Measurements from ENCODE around the gene ZNF3.

The ZNF3 gene

GRCh38 chr7:100091411-100092181, 10.1 kb upstream of the ZNF3 start:
- Histone ChIP-seq H3K4me3 (ENCODE audit: low read depth, low read length) (no peak overlapping the region), H3K9me3 (ENCODE audit: control insufficient read depth, insufficient read depth, low read length) (no peaks in the 10 kb centered on the region), H3K36me3 (ENCODE audit: control insufficient read depth, insufficient read depth, low read length) (peaks cover 55% of the 10 kb centered on the region), H3K9ac (ENCODE audit: low read depth, low read length) (no peak overlapping the region), H3K27me3 (ENCODE audit: control insufficient read depth, insufficient read depth, low read length) (no peaks in the 10 kb centered on the region), H3K4me1 (ENCODE audit: control insufficient read depth, insufficient read depth, low read length) (peaks cover 3% of the 10 kb centered on the region)

- Histone ChIP-seq H3K9me3 (ENCODE audit: control insufficient read depth, insufficient read depth, low read length) (no peaks in the 10 kb centered on the region), H3K27me3 (ENCODE audit: control insufficient read depth, insufficient read depth, low read length) (no peaks in the 10 kb centered on the region), H3K4me3 (ENCODE audit: low read depth, low read length) (no peak overlapping the region), H3K36me3 (ENCODE audit: control insufficient read depth, insufficient read depth, low read length) (peaks cover 50% of the 10 kb centered on the region), H3K4me1 (ENCODE audit: control insufficient read depth, insufficient read depth, low read length) (peaks cover 3% of the 10 kb centered on the region), H3K9ac (ENCODE audit: low read depth, low read length) (no peak overlapping the region)
Measured at GRCh38 chr7:100090527-100091410, 9.2 kb upstream of the ZNF3 start.

GRCh38 chr7:100089458-100090196, 8.1 kb upstream of the ZNF3 start:
- H3K27me3 ChIP-seq (ENCODE audit: control insufficient read depth, insufficient read depth, low read length) = no peaks in the 10 kb centered on the region
- H3K9ac ChIP-seq (ENCODE audit: low read depth, low read length) = peak overlapping the region; percentile 93
- H3K36me3 ChIP-seq (ENCODE audit: control insufficient read depth, insufficient read depth, low read length) = peaks cover 38% of the 10 kb centered on the region
- peaks cover 3% of the 10 kb centered on the region for H3K4me1 ChIP-seq (ENCODE audit: control insufficient read depth, insufficient read depth, low read length)
- H3K9me3 ChIP-seq (ENCODE audit: control insufficient read depth, insufficient read depth, low read length) = no peaks in the 10 kb centered on the region
- peak overlapping the region; percentile 94 for H3K4me3 ChIP-seq (ENCODE audit: low read depth, low read length)

- Histone ChIP-seq H3K4me1 (ENCODE audit: control insufficient read depth, insufficient read depth, low read length) (peaks cover 3% of the 10 kb centered on the region), H3K9ac (ENCODE audit: low read depth, low read length) (peak within 1 kb of the TSS; percentile 93), H3K36me3 (ENCODE audit: control insufficient read depth, insufficient read depth, low read length) (peaks cover 33% of the 10 kb centered on the region), H3K27me3 (ENCODE audit: control insufficient read depth, insufficient read depth, low read length) (no peaks in the 10 kb centered on the region), H3K4me3 (ENCODE audit: low read depth, low read length) (peak within 1 kb of the TSS; percentile 94), H3K9me3 (ENCODE audit: control insufficient read depth, insufficient read depth, low read length) (no peaks in the 10 kb centered on the region)
Measured at GRCh38 chr7:100088621-100089457, 7.3 kb upstream of the ZNF3 start, which contains the start of gene COPS6. Gene COPS6 (plus strand): TSS chr7:100088969. CDS start chr7:100088991, 22 bp downstream.

- Histone ChIP-seq H3K9ac (ENCODE audit: low read depth, low read length) (peak overlapping the region; percentile 93), H3K9me3 (ENCODE audit: control insufficient read depth, insufficient read depth, low read length) (no peaks in the 10 kb centered on the region), H3K4me1 (ENCODE audit: control insufficient read depth, insufficient read depth, low read length) (peaks cover 3% of the 10 kb centered on the region), H3K36me3 (ENCODE audit: control insufficient read depth, insufficient read depth, low read length) (peaks cover 26% of the 10 kb centered on the region), H3K4me3 (ENCODE audit: low read depth, low read length) (peak overlapping the region; percentile 71), H3K27me3 (ENCODE audit: control insufficient read depth, insufficient read depth, low read length) (no peaks in the 10 kb centered on the region)
Measured at GRCh38 chr7:100088095-100088620, 6.6 kb upstream of the ZNF3 start.

GRCh38 chr7:100087055-100087750, 5.7 kb upstream of the ZNF3 start:
- Histone ChIP-seq H3K27me3 (ENCODE audit: control insufficient read depth, insufficient read depth, low read length) (no peaks in the 10 kb centered on the region), H3K9ac (ENCODE audit: low read depth, low read length) (no peak overlapping the region), H3K4me1 (ENCODE audit: control insufficient read depth, insufficient read depth, low read length) (peaks cover 9% of the 10 kb centered on the region), H3K4me3 (ENCODE audit: low read depth, low read length) (no peak overlapping the region), H3K36me3 (ENCODE audit: control insufficient read depth, insufficient read depth, low read length) (peaks cover 19% of the 10 kb centered on the region), H3K9me3 (ENCODE audit: control insufficient read depth, insufficient read depth, low read length) (no peaks in the 10 kb centered on the region)

GRCh38 chr7:100085515-100085914, 4.0 kb upstream of the ZNF3 start:
- Histone ChIP-seq H3K9ac (ENCODE audit: low read depth, low read length) (no peak overlapping the region), H3K9me3 (ENCODE audit: control insufficient read depth, insufficient read depth, low read length) (no peaks in the 10 kb centered on the region), H3K4me1 (ENCODE audit: control insufficient read depth, insufficient read depth, low read length) (peaks cover 9% of the 10 kb centered on the region), H3K27me3 (ENCODE audit: control insufficient read depth, insufficient read depth, low read length) (no peaks in the 10 kb centered on the region), H3K4me3 (ENCODE audit: low read depth, low read length) (no peak overlapping the region), H3K36me3 (ENCODE audit: control insufficient read depth, insufficient read depth, low read length) (peaks cover 3% of the 10 kb centered on the region)

GRCh38 chr7:100082978-100083377, 1.5 kb upstream of the ZNF3 start:
- H3K9me3 ChIP-seq (ENCODE audit: control insufficient read depth, insufficient read depth, low read length) = no peaks in the 10 kb centered on the region
- H3K4me3 ChIP-seq (ENCODE audit: low read depth, low read length) = peak overlapping the region; percentile 61
- H3K9ac ChIP-seq (ENCODE audit: low read depth, low read length) = no peak overlapping the region
- H3K36me3 ChIP-seq (ENCODE audit: control insufficient read depth, insufficient read depth, low read length) = peaks cover 11% of the 10 kb centered on the region
- H3K4me1 ChIP-seq (ENCODE audit: control insufficient read depth, insufficient read depth, low read length) = peaks cover 6% of the 10 kb centered on the region
- no peaks in the 10 kb centered on the region for H3K27me3 ChIP-seq (ENCODE audit: control insufficient read depth, insufficient read depth, low read length)

- H3K4me3 ChIP-seq (ENCODE audit: low read depth, low read length) = peak overlapping the region; percentile 67
- H3K9me3 ChIP-seq (ENCODE audit: control insufficient read depth, insufficient read depth, low read length) = no peaks in the 10 kb centered on the region
- peaks cover 25% of the 10 kb centered on the region for H3K36me3 ChIP-seq (ENCODE audit: control insufficient read depth, insufficient read depth, low read length)
Measured at GRCh38 chr7:100080907-100081534, 502 bp downstream of the ZNF3 start.

GRCh38 chr7:100079024-100079560, 2.4 kb downstream of the ZNF3 start:
- Histone ChIP-seq H3K9ac (ENCODE audit: low read depth, low read length) (no peak overlapping the region), H3K9me3 (ENCODE audit: control insufficient read depth, insufficient read depth, low read length) (no peaks in the 10 kb centered on the region), H3K27me3 (ENCODE audit: control insufficient read depth, insufficient read depth, low read length) (no peaks in the 10 kb centered on the region), H3K4me3 (ENCODE audit: low read depth, low read length) (no peak overlapping the region), H3K4me1 (ENCODE audit: control insufficient read depth, insufficient read depth, low read length) (peaks cover 6% of the 10 kb centered on the region), H3K36me3 (ENCODE audit: control insufficient read depth, insufficient read depth, low read length) (peaks cover 43% of the 10 kb centered on the region)

More at GRCh38 chr7:100080907-100081534, 502 bp downstream of the ZNF3 start:
- Histone ChIP-seq H3K27me3 (ENCODE audit: control insufficient read depth, insufficient read depth, low read length) (no peaks in the 10 kb centered on the region), H3K9ac (ENCODE audit: low read depth, low read length) (peak overlapping the region; percentile 80), H3K4me1 (ENCODE audit: control insufficient read depth, insufficient read depth, low read length) (peaks cover 6% of the 10 kb centered on the region)

All from iPS-15b (cell line).